Tibial artery (tissue), 4 donors: ENCODE measurements around the gene TEAD4.

ENCODE experiments used
- DNase-seq, 2 donors: peaks; one replicate each; pipeline ENCODE4 v3.0.0-alpha.2; 2019
- H3K27ac ChIP-seq, 2 donors: fragments of 200-600 bp; sonication (generic) in 1 of 2; 1 replicate in 1 of 2; 2 replicates in 1 of 2; pipeline ENCODE4 v1.5.1; 2018 to 2019; ENCODE audit warnings: mild to moderate bottlenecking in 1 of 2
- H3K27me3 ChIP-seq, 2 donors: fragments of 200-600 bp; sonication (generic) in 1 of 2; one replicate each; pipeline versions ENCODE4 v1.5.1 to v1.6.0; 2016 to 2019
- H3K36me3 ChIP-seq, 3 donors: fragments of 200-600 bp; sonication (generic) in 2 of 3; one replicate each; pipeline ENCODE4 v1.5.1; 2016 to 2019; ENCODE audit warnings: mild to moderate bottlenecking in 2 of 3
- H3K4me1 ChIP-seq, 4 donors: fragments of 200-600 bp; sonication (generic) in 2 of 4; 1 replicate in 3 of 4; 2 replicates in 1 of 4; pipeline ENCODE4 v1.5.1; 2016 to 2019
- H3K4me3 ChIP-seq, 2 donors: fragments of 200-600 bp; sonication (generic) in 1 of 2; 1 replicate in 1 of 2; 2 replicates in 1 of 2; pipeline ENCODE4 v1.5.1; 2018 to 2019; ENCODE audit warnings: mild to moderate bottlenecking in 2 of 2
- H3K9me3 ChIP-seq, 3 donors: fragments of 200-600 bp; sonication (generic) in 1 of 3; one replicate each; pipeline ENCODE4 v1.5.1; 2016 to 2019
- CTCF ChIP-seq, 2 experiments: fragments of 200-600 bp in 1 of 2; fragments of 450-650 bp in 1 of 2; IDR thresholded peaks; one replicate each; pipeline ENCODE4 v1.5.1; 2017 to 2019; ENCODE audit warnings: antibody characterized with exemption in 2 of 2, mild to moderate bottlenecking in 1 of 2, moderate library complexity in 1 of 2
- intact Hi-C: fragments of 100-400 bp; cut with DNase I; formaldehyde crosslinking; loops from one replicate; pipeline ENCODE4 v1.15.0; 2023; ENCODE audit warnings: low total_unique reads

TEAD4 gene

DNA sequence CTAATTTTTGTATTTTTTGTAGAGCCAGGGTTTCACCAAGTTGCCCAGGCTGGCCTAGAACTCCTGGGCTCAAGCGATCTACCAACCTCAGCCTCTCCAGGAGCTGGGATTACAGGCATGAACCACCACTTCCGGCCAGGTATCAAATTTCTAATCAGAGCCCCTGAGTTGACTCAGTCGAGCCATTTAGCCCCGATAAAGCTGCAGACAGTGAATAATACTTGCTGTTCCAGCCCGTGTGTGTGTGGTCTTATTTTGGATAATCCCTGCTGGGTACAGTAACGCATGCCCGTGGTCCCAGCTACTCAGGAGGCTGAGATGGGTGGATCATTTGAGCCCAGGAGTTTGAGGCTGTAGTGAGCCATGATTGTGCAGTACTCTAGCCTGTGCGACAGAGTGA lies 57.0 kb downstream of the TEAD4 start:
- Histone ChIP-seq H3K9me3 (no peaks in the 10 kb centered on the region), H3K27me3 (no peaks in the 10 kb centered on the region), H3K4me1 (no peaks in the 10 kb centered on the region), H3K4me3 (no peak overlapping the region), H3K27ac (no peak overlapping the region), H3K36me3 (peaks cover 0 to 68% (median 19%) of the 10 kb centered on the region in 3 donors)
- no peak for TF ChIP-seq CTCF (IDR thresholded peaks at IDR 0.05)
- no peak for DNase-seq
- intact Hi-C loops = no loop called here

GRCh38 chr12:3017281-3017680 lies 58.1 kb downstream of the TEAD4 start:
- no peak overlapping the region for H3K4me3 ChIP-seq
- no peaks in the 10 kb centered on the region for H3K27me3 ChIP-seq
- no peak overlapping the region for H3K27ac ChIP-seq
- TF ChIP-seq CTCF (IDR thresholded peaks at IDR 0.05) = no peak
- H3K36me3 ChIP-seq = peaks cover 5 to 68% (median 24%) of the 10 kb centered on the region in 3 donors
- no peaks in the 10 kb centered on the region for H3K4me1 ChIP-seq
- intact Hi-C loops = no loop called here
- DNase-seq = no peak
- H3K9me3 ChIP-seq = no peaks in the 10 kb centered on the region

DNA sequence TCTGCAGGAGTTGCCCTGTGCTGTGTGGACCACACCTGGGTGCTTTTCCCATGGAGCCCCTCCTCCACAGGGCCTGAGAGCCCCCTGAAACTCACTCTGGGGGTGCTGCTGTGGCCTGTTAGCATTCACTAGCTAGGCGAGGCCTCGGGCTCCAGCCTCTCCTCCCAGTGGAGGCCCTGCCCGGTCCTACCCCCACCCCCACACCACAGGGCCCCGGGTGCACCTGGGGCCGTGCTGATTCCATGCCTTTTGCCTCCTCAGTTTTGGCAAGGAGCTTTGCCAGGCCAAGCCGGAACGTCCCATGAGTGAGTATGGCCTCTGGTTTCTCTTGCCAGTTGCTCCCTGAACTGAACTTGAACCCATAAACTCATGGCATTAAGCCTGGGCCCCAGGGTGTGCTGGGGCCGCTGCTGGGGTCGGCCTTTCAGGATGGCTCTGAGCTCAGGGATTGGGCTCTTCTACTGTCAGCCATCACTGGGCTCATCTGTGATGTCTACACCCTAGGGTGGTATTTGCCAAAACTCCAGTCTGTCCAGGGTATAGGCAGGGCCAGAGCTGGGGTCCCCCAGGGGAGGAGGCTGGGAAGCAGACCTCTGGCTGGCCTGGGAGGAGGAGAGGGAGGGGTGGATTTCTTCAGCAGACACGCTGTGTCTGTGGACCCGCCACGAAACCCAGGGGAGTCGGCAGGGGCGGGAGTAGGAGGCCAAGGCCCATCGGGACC lies 59.2 kb downstream of the TEAD4 start:
- TF ChIP-seq CTCF (IDR thresholded peaks at IDR 0.05) = no peak
- intact Hi-C loops = no loop called here
- H3K4me3 ChIP-seq = no peak overlapping the region
- no peak for DNase-seq
- H3K27me3 ChIP-seq = no peaks in the 10 kb centered on the region
- no peaks in the 10 kb centered on the region for H3K4me1 ChIP-seq
- H3K27ac ChIP-seq = no peak overlapping the region
- no peaks in the 10 kb centered on the region for H3K9me3 ChIP-seq
- H3K36me3 ChIP-seq = peaks cover 8 to 73% (median 32%) of the 10 kb centered on the region in 3 donors

DNA sequence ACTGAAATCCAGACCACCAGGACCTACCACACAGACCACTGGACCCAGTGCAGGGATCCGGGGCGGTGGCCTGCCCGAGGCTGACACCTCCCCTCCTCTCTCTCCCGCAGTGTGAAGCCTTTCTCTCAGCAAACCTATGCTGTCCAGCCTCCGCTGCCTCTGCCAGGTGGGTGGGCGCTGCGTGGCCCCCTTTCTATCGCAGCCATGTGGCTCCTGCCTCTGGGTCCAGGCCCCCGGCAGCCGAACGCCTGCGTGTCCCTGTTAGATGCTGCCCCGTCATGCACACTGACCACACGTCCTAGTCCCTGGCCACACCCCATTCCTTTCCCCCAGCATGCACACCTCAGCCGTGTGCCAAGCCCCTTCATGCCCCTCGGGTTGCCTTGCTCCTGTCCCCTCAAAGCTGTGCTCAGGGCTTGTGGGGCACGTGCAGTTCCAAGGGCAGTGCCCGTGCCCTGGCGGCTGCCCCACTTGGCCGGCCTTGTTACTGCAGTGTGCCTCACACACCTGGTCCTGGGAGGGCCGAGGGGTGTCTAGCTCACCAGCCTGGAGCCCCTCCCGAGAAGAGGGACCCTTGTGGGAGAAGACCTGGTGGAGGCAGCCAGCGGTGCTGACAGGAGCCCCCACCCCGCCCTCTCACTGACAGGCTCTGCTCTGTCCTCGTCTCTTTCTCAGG lies 59.9 kb downstream of the TEAD4 start:
- Histone ChIP-seq H3K27ac (no peak overlapping the region), H3K4me3 (no peak overlapping the region), H3K4me1 (no peaks in the 10 kb centered on the region), H3K9me3 (no peaks in the 10 kb centered on the region), H3K36me3 (peaks cover 8 to 67% (median 32%) of the 10 kb centered on the region in 3 donors), H3K27me3 (no peaks in the 10 kb centered on the region)
- no peak for TF ChIP-seq CTCF (IDR thresholded peaks at IDR 0.05)
- intact Hi-C loops = no loop called here
- no peak for DNase-seq

- no peaks in the 10 kb centered on the region for H3K9me3 ChIP-seq
- no peak for TF ChIP-seq CTCF (IDR thresholded peaks at IDR 0.05)
- no peaks in the 10 kb centered on the region for H3K4me1 ChIP-seq
- no peaks in the 10 kb centered on the region for H3K27me3 ChIP-seq
- peaks cover 8 to 57% (median 32%) of the 10 kb centered on the region in 3 donors for H3K36me3 ChIP-seq
- no peak overlapping the region for H3K4me3 ChIP-seq
- no peak overlapping the region for H3K27ac ChIP-seq
- DNase-seq = no peak
- intact Hi-C loops = no loop called here
Observed at GRCh38 chr12:3020399-3020798, 61.2 kb downstream of the TEAD4 start.
